ENCODE results near the gene A3GALT2.
"Not testable (repeated sequence)": the region's sequence is repeated elsewhere in the genome, so short reads cannot be mapped to it uniquely, and the experiment has no call there.

Gene A3GALT2

GRCh38 chr1:33314416-33314815 lies 6.5 kb downstream of the A3GALT2 start:
- no peak for DNase-seq (ENCODE audit: low read depth)

- DNase-seq (ENCODE audit: low read depth) = no peak
These were observed 8.5 kb downstream of the A3GALT2 start for GRCh38 chr1:33312413-33312749.

DNA sequence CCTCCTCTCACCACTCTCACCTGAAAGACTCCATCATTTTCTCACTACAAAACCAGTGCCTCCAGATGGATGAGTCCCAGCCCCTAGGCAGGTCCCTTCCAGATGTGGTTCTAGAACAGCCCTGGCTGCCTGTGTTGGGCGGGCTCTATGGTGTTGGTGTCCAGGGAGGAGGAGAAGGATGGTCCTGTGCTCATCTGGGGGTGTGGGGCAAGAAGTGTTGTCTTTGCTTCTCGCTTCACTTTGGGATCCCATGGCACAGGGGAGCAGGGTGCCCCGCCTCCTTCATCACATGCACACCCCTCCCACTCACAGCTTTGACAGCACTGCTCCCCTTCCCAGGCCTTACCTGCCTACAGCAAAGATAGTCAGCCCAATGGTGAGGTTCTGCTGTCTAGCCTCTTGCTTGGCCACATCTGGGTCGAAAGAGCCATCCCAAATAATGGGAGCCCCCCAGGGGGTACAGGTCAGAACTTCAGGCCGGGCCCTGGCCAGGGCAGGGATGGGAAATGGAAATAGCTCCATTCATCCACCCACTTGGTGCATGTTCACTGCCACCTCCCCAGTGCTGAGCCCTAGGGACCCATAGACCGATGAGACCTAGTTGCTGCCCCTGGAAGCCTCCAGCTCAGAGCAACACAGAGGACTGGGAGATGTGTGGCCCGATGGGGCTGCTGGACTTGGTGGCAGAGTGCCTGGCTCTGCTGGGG lies 9.0 kb downstream of the A3GALT2 start:
- no peak for DNase-seq (ENCODE audit: low read depth)

DNA sequence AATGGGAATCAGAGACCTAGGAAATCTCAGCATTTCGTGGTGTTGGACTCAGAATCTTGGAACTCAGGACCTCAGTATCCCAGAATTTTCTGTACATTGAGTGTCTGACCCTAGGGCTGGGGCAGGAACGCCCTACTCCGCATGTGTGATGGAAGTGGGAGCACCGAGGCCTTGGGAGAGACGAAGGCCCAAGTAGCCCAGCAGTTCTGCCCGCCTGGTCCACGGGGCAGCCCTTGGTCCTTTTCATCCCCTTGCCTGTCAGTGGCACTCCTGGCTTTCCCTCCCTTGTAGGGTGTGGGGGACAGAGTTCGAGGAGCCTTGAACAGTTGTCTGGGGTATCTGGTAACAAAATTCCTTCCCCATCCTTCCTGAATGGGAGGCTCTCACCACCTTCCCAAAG lies 10.2 kb downstream of the A3GALT2 start:
- DNase-seq (ENCODE audit: low read depth) = no peak

DNA sequence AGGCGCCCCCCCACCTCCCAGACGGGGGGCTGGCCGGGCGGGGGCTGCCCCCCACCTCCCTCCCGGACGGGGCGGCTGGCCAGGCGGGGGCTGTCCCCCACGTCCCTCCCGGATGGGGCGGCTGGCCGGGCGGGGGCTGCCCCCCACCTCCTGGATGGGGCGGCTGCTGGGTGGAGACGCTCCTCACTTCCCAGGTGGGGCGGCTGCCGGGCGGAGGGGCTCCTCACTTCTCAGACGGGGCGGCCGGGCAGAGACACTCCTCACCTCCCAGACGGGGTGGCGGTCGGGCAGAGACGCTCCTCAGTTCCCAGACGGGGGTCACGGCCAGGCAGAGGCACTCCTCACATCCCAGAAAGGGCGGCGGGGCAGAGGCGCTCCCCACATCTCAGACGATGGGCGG lies 11.5 kb downstream of the A3GALT2 start:
- not testable (repeated sequence) for DNase-seq (ENCODE audit: low read depth)

- DNase-seq (ENCODE audit: low read depth) = no peak
These were observed 13.4 kb downstream of the A3GALT2 start for GRCh38 chr1:33307494-33307864.

- no peak for DNase-seq (ENCODE audit: low read depth)
These were observed 14.0 kb downstream of the A3GALT2 start for GRCh38 chr1:33306653-33307493.

GRCh38 chr1:33305816-33306652 lies 14.9 kb downstream of the A3GALT2 start:
- DNase-seq (ENCODE audit: low read depth) = no peak

- DNase-seq (ENCODE audit: low read depth) = no peak
These were observed 15.9 kb downstream of the A3GALT2 start for GRCh38 chr1:33305016-33305415.

- no peak for DNase-seq (ENCODE audit: low read depth)
These were observed 18.6 kb downstream of the A3GALT2 start for GRCh38 chr1:33302325-33302724.

GRCh38 chr1:33301273-33301984 lies 19.5 kb downstream of the A3GALT2 start:
- no peak for DNase-seq (ENCODE audit: low read depth)

- DNase-seq (ENCODE audit: low read depth) = peak; percentile 86
These were observed 20.2 kb downstream of the A3GALT2 start for GRCh38 chr1:33300673-33301072.

GRCh38 chr1:33299461-33300155 lies 21.3 kb downstream of the A3GALT2 start:
- no peak for DNase-seq (ENCODE audit: low read depth)

DNA sequence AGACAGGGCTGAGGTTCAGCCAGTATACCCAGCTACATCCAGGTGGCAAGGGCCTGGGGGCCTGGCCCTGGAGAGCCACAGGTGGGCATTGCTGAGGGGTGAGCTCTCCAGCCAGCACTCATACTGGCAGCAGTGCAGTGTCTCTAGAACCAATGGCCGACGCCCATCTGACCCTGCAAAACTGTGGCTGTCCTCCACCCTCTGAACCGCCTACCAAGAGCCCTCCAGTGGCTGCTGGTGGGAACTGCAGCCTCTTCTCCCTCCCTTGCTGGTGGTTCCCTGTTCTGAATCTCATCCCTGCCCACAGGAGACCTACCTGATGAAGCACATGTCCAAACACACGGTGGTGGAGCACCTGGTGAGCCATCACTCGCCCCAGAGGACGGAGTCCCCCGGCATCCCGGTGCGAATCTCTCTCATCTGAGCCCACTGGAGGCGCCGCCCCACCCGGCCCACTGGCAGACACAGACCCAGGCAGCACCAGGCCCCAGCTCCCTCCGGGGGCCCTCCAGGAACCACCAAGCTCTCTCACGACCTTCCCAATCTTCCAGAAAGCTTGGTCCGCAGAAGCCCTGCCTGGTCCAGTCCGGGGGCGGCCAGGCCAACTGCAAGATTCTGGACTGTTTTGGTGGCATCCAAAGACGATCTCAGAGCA lies 22.1 kb downstream of the A3GALT2 start:
- peak; percentile 52 for DNase-seq (ENCODE audit: low read depth)

GRCh38 chr1:33297911-33298622 lies 22.8 kb downstream of the A3GALT2 start:
- no peak for DNase-seq (ENCODE audit: low read depth)

DNA sequence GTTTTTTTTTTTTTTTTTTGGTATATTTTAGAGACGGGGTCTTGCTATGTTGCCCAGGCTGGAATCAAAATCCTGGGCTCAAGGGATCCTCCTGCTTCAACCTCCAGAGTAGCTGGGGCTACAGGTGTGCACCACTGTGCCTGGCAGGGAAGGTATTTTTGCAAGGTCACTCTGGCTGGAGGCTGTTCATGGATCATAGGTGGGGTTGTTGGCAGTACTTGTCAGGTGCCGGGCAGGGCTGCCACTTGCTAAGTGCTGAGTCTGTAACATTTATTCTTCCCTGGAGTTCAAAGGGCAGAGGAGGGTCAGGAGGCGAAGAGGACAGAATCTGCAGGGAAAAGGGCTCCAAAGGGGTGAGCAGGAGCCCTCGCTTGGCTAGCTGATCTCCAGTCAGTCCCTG lies 24.1 kb downstream of the A3GALT2 start:
- DNase-seq (ENCODE audit: low read depth) = no peak

DNA sequence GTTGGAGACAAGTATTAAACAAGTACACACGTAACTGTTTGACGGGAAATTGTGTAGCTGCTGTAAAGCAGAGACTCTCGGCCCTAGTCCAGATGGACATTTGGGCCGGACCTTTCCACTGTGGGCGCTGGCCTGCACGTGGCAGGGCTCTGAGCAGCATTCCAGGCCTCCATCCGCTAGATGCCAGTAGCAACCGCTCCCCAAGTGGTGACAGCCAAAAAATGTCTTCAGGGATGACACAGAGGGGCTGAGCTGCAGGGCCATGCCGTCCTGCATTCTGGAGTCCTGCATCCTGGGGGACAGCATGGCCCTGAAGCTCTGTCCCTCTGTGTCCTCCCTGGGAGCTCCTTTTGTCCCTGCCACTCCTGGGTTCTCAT lies 24.8 kb downstream of the A3GALT2 start:
- DNase-seq (ENCODE audit: low read depth) = peak; percentile 55

GRCh38 chr1:33295450-33296081 lies 25.3 kb downstream of the A3GALT2 start:
- DNase-seq (ENCODE audit: low read depth) = peak; percentile 69

- DNase-seq (ENCODE audit: low read depth) = no peak
These were observed 25.9 kb downstream of the A3GALT2 start for GRCh38 chr1:33295023-33295422.
